OCI-LY3 (cell line): Measurements from ENCODE around the gene PCSK6.

Source experiments
- EZH2phosphoT487 ChIP-seq: fragments of 200-600 bp; shearing (Covaris generic); IDR thresholded peaks from 2 replicates; pipeline ENCODE4 v1.6.1; 2018; ENCODE audit warnings: antibody characterized with exemption, mixed run types, low read depth
- TF ChIP-seq, protein P1 (sequence below): fragments of 200-600, 300-600 bp; sonication (generic); IDR thresholded peaks from 2 replicates; pipeline ENCODE4 v1.5.1; 2014; ENCODE audit warnings: antibody characterized with exemption, low read length, low read depth

DNA sequence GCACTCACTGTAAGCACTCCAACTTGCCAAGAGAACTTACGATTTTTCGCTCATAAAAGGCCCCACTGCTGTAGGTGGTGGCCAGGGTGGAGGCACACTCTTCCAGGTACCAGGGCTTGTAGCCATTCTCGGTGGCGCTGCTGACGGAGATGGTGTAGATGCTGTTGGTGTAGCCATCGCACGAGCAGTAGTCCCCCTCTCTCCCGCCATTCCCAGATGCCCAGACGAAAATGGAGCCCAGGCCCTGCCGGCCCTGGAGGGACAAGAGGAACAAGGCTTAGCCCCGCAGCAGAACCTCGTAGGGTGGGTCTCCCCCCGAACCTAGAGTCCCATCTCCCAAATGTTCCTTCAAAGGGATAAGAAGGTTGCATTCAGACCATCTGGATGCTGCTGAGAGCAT is 96.3 kb downstream of the PCSK6 start:
- TF ChIP-seq, protein P1, sequence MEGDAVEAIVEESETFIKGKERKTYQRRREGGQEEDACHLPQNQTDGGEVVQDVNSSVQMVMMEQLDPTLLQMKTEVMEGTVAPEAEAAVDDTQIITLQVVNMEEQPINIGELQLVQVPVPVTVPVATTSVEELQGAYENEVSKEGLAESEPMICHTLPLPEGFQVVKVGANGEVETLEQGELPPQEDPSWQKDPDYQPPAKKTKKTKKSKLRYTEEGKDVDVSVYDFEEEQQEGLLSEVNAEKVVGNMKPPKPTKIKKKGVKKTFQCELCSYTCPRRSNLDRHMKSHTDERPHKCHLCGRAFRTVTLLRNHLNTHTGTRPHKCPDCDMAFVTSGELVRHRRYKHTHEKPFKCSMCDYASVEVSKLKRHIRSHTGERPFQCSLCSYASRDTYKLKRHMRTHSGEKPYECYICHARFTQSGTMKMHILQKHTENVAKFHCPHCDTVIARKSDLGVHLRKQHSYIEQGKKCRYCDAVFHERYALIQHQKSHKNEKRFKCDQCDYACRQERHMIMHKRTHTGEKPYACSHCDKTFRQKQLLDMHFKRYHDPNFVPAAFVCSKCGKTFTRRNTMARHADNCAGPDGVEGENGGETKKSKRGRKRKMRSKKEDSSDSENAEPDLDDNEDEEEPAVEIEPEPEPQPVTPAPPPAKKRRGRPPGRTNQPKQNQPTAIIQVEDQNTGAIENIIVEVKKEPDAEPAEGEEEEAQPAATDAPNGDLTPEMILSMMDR: no peak
- no peak for TF ChIP-seq EZH2phosphoT487
